ENCODE measurements around the gene ANKRD11. TPM values are rescaled to one million over a fixed set of nuclear protein-coding genes. Genes with fewer than 3 reads are reported as not detected.
"Not testable (repeated sequence)": the region's sequence is repeated elsewhere in the genome, so short reads cannot be mapped to it uniquely, and the experiment has no call there.

ANKRD11 gene
- total RNA-seq, 2 donors from 2014 or later = 197 to 320 TPM

GRCh38 chr16:89244754-89245153 is 245.6 kb downstream of the ANKRD11 start:
- DNase-seq (ENCODE audit: low spot score) = no peak
- Mint-ChIP-seq H3K36me3 (peaks cover 2% of the 10 kb centered on the region), H3K9me3 (no peaks in the 10 kb centered on the region), H3K27me3 (no peaks in the 10 kb centered on the region), H3K4me3 (no peak overlapping the region), H3K27ac (no peak overlapping the region), H3K4me1 (ENCODE audit: low read depth in 2 of 2) (peaks cover 16% of the 10 kb centered on the region in 2 donors)
- ATAC-seq = no peak

GRCh38 chr16:89244264-89244663 is 246.1 kb downstream of the ANKRD11 start:
- not testable (repeated sequence) for ATAC-seq; DNase-seq (ENCODE audit: low spot score); H3K9me3 Mint-ChIP-seq; H3K27ac Mint-ChIP-seq; H3K36me3 Mint-ChIP-seq; H3K27me3 Mint-ChIP-seq; H3K4me3 Mint-ChIP-seq
- peaks cover 16 to 17% of the 10 kb centered on the region in 2 donors for H3K4me1 Mint-ChIP-seq (ENCODE audit: low read depth in 2 of 2)

- no peak for ATAC-seq
- H3K4me1 Mint-ChIP-seq (ENCODE audit: low read depth in 2 of 2) = peaks cover 16 to 17% of the 10 kb centered on the region in 2 donors
- peak overlapping the region in 1 of 2 donors; percentile 19 for H3K27ac Mint-ChIP-seq
- H3K27me3 Mint-ChIP-seq = no peaks in the 10 kb centered on the region
- H3K4me3 Mint-ChIP-seq = no peak overlapping the region
- H3K36me3 Mint-ChIP-seq = no peaks in the 10 kb centered on the region
- H3K9me3 Mint-ChIP-seq = no peaks in the 10 kb centered on the region
- DNase-seq (ENCODE audit: low spot score) = no peak
These were observed 246.7 kb downstream of the ANKRD11 start for GRCh38 chr16:89243664-89244063.

GRCh38 chr16:89242795-89243200 is 247.6 kb downstream of the ANKRD11 start:
- Mint-ChIP-seq H3K36me3 (no peaks in the 10 kb centered on the region), H3K4me3 (no peak overlapping the region), H3K27ac (peak overlapping the region in 1 of 2 donors; percentile 19), H3K9me3 (no peaks in the 10 kb centered on the region), H3K4me1 (ENCODE audit: low read depth in 2 of 2) (peaks cover 16 to 17% of the 10 kb centered on the region in 2 donors), H3K27me3 (no peaks in the 10 kb centered on the region)
- ATAC-seq = no peak
- no peak for DNase-seq (ENCODE audit: low spot score)

GRCh38 chr16:89241187-89242007 is 249.0 kb downstream of the ANKRD11 start:
- ATAC-seq (peak; percentile 86 to 88), DNase-seq (ENCODE audit: low spot score) (peak; percentile 84)
- Mint-ChIP-seq H3K27me3 (no peaks in the 10 kb centered on the region), H3K27ac (peak overlapping the region; percentile 91 to 94), H3K4me3 (peak overlapping the region; percentile 95), H3K36me3 (no peaks in the 10 kb centered on the region), H3K4me1 (ENCODE audit: low read depth in 2 of 2) (peaks cover 13% of the 10 kb centered on the region in 2 donors), H3K9me3 (no peaks in the 10 kb centered on the region)

GRCh38 chr16:89237733-89238132 is 252.6 kb downstream of the ANKRD11 start:
- Mint-ChIP-seq H3K4me3 (no peak overlapping the region), H3K4me1 (ENCODE audit: low read depth in 2 of 2) (peaks cover 6 to 9% of the 10 kb centered on the region in 2 donors), H3K36me3 (peaks cover 16% of the 10 kb centered on the region), H3K27ac (no peak overlapping the region), H3K9me3 (no peaks in the 10 kb centered on the region), H3K27me3 (no peaks in the 10 kb centered on the region)
- ATAC-seq (no peak), DNase-seq (ENCODE audit: low spot score) (no peak)

- no peaks in the 10 kb centered on the region for H3K9me3 Mint-ChIP-seq
- peaks cover 0 to 5% of the 10 kb centered on the region in 2 donors for H3K4me1 Mint-ChIP-seq (ENCODE audit: low read depth in 2 of 2)
- ATAC-seq (no peak), DNase-seq (ENCODE audit: low spot score) (no peak)
- no peak overlapping the region for H3K4me3 Mint-ChIP-seq
- H3K36me3 Mint-ChIP-seq = peaks cover 27% of the 10 kb centered on the region
- H3K27me3 Mint-ChIP-seq = no peaks in the 10 kb centered on the region
- no peak overlapping the region for H3K27ac Mint-ChIP-seq
These were observed 256.5 kb downstream of the ANKRD11 start for GRCh38 chr16:89233678-89234490.

- ATAC-seq = no peak
- H3K36me3 Mint-ChIP-seq = peaks cover 45% of the 10 kb centered on the region
- no peaks in the 10 kb centered on the region for H3K9me3 Mint-ChIP-seq
- no peak overlapping the region for H3K4me3 Mint-ChIP-seq
- peaks cover 0 to 5% of the 10 kb centered on the region in 2 donors for H3K4me1 Mint-ChIP-seq (ENCODE audit: low read depth in 2 of 2)
- H3K27me3 Mint-ChIP-seq = no peaks in the 10 kb centered on the region
- DNase-seq (ENCODE audit: low spot score) = no peak
- H3K27ac Mint-ChIP-seq = no peak overlapping the region
These were observed 258.3 kb downstream of the ANKRD11 start for GRCh38 chr16:89232107-89232506.

GRCh38 chr16:89230255-89230654 is 260.1 kb downstream of the ANKRD11 start:
- H3K27ac Mint-ChIP-seq = no peak overlapping the region
- peak in 1 of 2 donors; percentile 6 for ATAC-seq
- peaks cover 56% of the 10 kb centered on the region for H3K36me3 Mint-ChIP-seq

GRCh38 chr16:89224665-89225064 is 265.7 kb downstream of the ANKRD11 start:
- no peaks in the 10 kb centered on the region for H3K9me3 Mint-ChIP-seq
- ATAC-seq = no peak
- no peak overlapping the region for H3K27ac Mint-ChIP-seq
- H3K4me3 Mint-ChIP-seq = no peak overlapping the region
- no peaks in the 10 kb centered on the region for H3K27me3 Mint-ChIP-seq
- peaks cover 58% of the 10 kb centered on the region for H3K36me3 Mint-ChIP-seq
- no peak for DNase-seq (ENCODE audit: low spot score)
- H3K4me1 Mint-ChIP-seq (ENCODE audit: low read depth in 2 of 2) = peaks cover 7 to 11% of the 10 kb centered on the region in 2 donors

More at GRCh38 chr16:89230255-89230654, 260.1 kb downstream of the ANKRD11 start:
- no peak for DNase-seq (ENCODE audit: low spot score)
- Mint-ChIP-seq H3K4me3 (no peak overlapping the region), H3K27me3 (no peaks in the 10 kb centered on the region), H3K4me1 (ENCODE audit: low read depth in 2 of 2) (peaks cover 0 to 5% of the 10 kb centered on the region in 2 donors), H3K9me3 (no peaks in the 10 kb centered on the region)

GRCh38 chr16:89222931-89223330 is 267.4 kb downstream of the ANKRD11 start:
- no peaks in the 10 kb centered on the region for H3K27me3 Mint-ChIP-seq
- no peak overlapping the region for H3K4me3 Mint-ChIP-seq
- H3K4me1 Mint-ChIP-seq (ENCODE audit: low read depth in 2 of 2) = peaks cover 14 to 16% of the 10 kb centered on the region in 2 donors
- DNase-seq (ENCODE audit: low spot score) (no peak), ATAC-seq (no peak)
- peaks cover 46% of the 10 kb centered on the region for H3K36me3 Mint-ChIP-seq
- H3K9me3 Mint-ChIP-seq = no peaks in the 10 kb centered on the region
- H3K27ac Mint-ChIP-seq = no peak overlapping the region

GRCh38 chr16:89221604-89222003 is 268.8 kb downstream of the ANKRD11 start:
- Mint-ChIP-seq H3K4me3 (no peak overlapping the region), H3K4me1 (ENCODE audit: low read depth in 2 of 2) (peaks cover 19 to 21% of the 10 kb centered on the region in 2 donors), H3K27me3 (no peaks in the 10 kb centered on the region), H3K36me3 (peaks cover 32% of the 10 kb centered on the region), H3K9me3 (no peaks in the 10 kb centered on the region), H3K27ac (no peak overlapping the region)
- ATAC-seq = no peak
- no peak for DNase-seq (ENCODE audit: low spot score)

- H3K36me3 Mint-ChIP-seq = peaks cover 15% of the 10 kb centered on the region
- H3K4me1 Mint-ChIP-seq (ENCODE audit: low read depth in 2 of 2) = peaks cover 26 to 28% of the 10 kb centered on the region in 2 donors
- peak overlapping the region in 1 of 2 donors; percentile 25 for H3K27ac Mint-ChIP-seq
These were observed 271.0 kb downstream of the ANKRD11 start for GRCh38 chr16:89219365-89219764.

More at GRCh38 chr16:89219365-89219764, 271.0 kb downstream of the ANKRD11 start:
- peak overlapping the region; percentile 71 for H3K4me3 Mint-ChIP-seq
- no peak for ATAC-seq
- H3K9me3 Mint-ChIP-seq = no peaks in the 10 kb centered on the region
- no peaks in the 10 kb centered on the region for H3K27me3 Mint-ChIP-seq
- no peak for DNase-seq (ENCODE audit: low spot score)

Data from natural killer cell treated with Interleukin-12 subunit alpha and Interleukin-12 subunit beta and Interleukin-15 and Interleukin-18, amount 100 ng/mL, for 72 hours (primary cell).